ENCODE results near the gene TUG1. TPM values are rescaled to one million over a fixed set of nuclear protein-coding genes. Genes with fewer than 3 reads are reported as not detected.

TUG1 gene
- total RNA-seq, 1 experiment from 2014 or later: 69.8 TPM

DNA sequence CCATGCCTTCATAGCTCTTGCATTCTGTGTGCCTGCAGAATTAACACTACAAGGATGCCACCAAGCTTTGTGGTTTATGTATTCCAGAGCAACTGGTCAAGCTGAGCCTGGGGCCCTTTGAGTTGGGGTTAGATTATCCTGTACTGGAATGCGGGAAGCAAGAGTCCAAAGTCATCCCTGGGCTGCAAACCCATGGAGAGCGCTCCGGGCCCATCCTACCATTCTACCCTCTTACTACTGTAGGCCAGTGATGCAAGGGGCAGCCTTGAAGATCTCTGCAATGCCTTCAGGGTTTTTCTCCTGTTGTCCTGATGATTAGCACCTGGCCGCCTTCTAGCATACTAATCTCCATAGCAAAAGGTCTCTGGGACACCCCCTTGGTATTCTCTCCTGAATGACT is 51.3 kb downstream of the TUG1 start:
- Histone ChIP-seq H3K27me3 (ENCODE audit: control insufficient read depth, insufficient read depth, low read length) (no peaks in the 10 kb centered on the region), H3K9me3 (ENCODE audit: control insufficient read depth, insufficient read depth, low read depth, low read length) (no peaks in the 10 kb centered on the region), H3K27ac (ENCODE audit: low read length) (no peak overlapping the region), H3K4me1 (ENCODE audit: control insufficient read depth, insufficient read depth, low read length) (no peaks in the 10 kb centered on the region), H3K36me3 (ENCODE audit: control insufficient read depth, insufficient read depth, low read length) (no peaks in the 10 kb centered on the region), H3K4me3 (ENCODE audit: low read depth in 2 of 2, low read length in 2 of 2) (no peak overlapping the region)
- BruUV-seq (replicated peaks): no TSS peak
- CTCF ChIA-PET: no interaction called here
- in situ Hi-C loops (cut with HindIII; ENCODE audit: low pct_unique_long_range_greater_than_20kb, low sequenced_read_pairs) (no loop called here), intact Hi-C loops (cut with micrococcal nuclease; ENCODE audit: unreplicated experiment) (no loop called here)
- DNase-seq (ENCODE audit: low read depth, low spot score): no peak
- POLR2A ChIA-PET: no interaction called here
- ATAC-seq: no peak
- no peak for TF ChIP-seq SIN3A (IDR thresholded peaks at IDR 0.05; ENCODE audit: borderline replicate concordance, insufficient read depth, low read depth, low read length)
- TF ChIP-seq POLR2AphosphoS5 (IDR thresholded peaks at IDR 0.05; ENCODE audit: low read depth, low read length): no peak
- TF ChIP-seq, protein P1, sequence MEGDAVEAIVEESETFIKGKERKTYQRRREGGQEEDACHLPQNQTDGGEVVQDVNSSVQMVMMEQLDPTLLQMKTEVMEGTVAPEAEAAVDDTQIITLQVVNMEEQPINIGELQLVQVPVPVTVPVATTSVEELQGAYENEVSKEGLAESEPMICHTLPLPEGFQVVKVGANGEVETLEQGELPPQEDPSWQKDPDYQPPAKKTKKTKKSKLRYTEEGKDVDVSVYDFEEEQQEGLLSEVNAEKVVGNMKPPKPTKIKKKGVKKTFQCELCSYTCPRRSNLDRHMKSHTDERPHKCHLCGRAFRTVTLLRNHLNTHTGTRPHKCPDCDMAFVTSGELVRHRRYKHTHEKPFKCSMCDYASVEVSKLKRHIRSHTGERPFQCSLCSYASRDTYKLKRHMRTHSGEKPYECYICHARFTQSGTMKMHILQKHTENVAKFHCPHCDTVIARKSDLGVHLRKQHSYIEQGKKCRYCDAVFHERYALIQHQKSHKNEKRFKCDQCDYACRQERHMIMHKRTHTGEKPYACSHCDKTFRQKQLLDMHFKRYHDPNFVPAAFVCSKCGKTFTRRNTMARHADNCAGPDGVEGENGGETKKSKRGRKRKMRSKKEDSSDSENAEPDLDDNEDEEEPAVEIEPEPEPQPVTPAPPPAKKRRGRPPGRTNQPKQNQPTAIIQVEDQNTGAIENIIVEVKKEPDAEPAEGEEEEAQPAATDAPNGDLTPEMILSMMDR (IDR thresholded peaks at IDR 0.05): no peak
- no peak for TF ChIP-seq TCF7L2 (IDR thresholded peaks at IDR 0.05; ENCODE audit: low read depth, low read length)
- TF ChIP-seq, protein P2, sequence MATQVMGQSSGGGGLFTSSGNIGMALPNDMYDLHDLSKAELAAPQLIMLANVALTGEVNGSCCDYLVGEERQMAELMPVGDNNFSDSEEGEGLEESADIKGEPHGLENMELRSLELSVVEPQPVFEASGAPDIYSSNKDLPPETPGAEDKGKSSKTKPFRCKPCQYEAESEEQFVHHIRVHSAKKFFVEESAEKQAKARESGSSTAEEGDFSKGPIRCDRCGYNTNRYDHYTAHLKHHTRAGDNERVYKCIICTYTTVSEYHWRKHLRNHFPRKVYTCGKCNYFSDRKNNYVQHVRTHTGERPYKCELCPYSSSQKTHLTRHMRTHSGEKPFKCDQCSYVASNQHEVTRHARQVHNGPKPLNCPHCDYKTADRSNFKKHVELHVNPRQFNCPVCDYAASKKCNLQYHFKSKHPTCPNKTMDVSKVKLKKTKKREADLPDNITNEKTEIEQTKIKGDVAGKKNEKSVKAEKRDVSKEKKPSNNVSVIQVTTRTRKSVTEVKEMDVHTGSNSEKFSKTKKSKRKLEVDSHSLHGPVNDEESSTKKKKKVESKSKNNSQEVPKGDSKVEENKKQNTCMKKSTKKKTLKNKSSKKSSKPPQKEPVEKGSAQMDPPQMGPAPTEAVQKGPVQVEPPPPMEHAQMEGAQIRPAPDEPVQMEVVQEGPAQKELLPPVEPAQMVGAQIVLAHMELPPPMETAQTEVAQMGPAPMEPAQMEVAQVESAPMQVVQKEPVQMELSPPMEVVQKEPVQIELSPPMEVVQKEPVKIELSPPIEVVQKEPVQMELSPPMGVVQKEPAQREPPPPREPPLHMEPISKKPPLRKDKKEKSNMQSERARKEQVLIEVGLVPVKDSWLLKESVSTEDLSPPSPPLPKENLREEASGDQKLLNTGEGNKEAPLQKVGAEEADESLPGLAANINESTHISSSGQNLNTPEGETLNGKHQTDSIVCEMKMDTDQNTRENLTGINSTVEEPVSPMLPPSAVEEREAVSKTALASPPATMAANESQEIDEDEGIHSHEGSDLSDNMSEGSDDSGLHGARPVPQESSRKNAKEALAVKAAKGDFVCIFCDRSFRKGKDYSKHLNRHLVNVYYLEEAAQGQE (IDR thresholded peaks at IDR 0.05; ENCODE audit: insufficient read depth in 1 of 2, low read depth in 2 of 2, low read length in 1 of 2): no peak

DNA sequence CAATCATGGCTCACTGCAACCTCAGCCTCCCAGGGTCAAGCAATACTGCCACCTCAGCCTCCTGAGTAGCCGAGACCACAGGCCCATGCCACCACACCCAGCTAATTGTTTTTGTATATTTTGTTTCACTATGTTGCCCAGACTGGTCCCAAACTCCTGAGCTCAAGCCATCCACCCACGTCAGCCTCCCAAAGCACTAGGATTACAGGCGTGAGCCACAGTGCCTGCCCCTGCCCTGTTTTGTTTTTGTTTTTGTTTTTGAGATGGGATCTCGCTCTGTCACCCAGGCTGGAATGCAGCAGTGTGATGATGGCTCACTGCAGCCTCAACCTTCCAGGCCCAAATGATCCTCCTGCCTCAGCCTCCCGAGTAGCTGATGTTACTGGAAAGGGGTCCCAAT is 53.5 kb downstream of the TUG1 start:
- ATAC-seq (no peak), DNase-seq (ENCODE audit: low read depth, low spot score) (no peak)
- TF ChIP-seq, protein P1 (IDR thresholded peaks at IDR 0.05): no peak
- TF ChIP-seq POLR2AphosphoS5 (IDR thresholded peaks at IDR 0.05; ENCODE audit: low read depth, low read length) (no peak), TCF7L2 (IDR thresholded peaks at IDR 0.05; ENCODE audit: low read depth, low read length) (no peak), SIN3A (IDR thresholded peaks at IDR 0.05; ENCODE audit: borderline replicate concordance, insufficient read depth, low read depth, low read length) (no peak)
- H3K36me3 ChIP-seq (ENCODE audit: control insufficient read depth, insufficient read depth, low read length): no peaks in the 10 kb centered on the region
- no TSS peak for BruUV-seq (replicated peaks)
- no peaks in the 10 kb centered on the region for H3K27me3 ChIP-seq (ENCODE audit: control insufficient read depth, insufficient read depth, low read length)
- H3K27ac ChIP-seq (ENCODE audit: low read length): no peak overlapping the region
- CTCF ChIA-PET: no interaction called here
- in situ Hi-C loops (cut with HindIII; ENCODE audit: low pct_unique_long_range_greater_than_20kb, low sequenced_read_pairs): no loop called here
- intact Hi-C loops (cut with micrococcal nuclease; ENCODE audit: unreplicated experiment): no loop called here
- no peaks in the 10 kb centered on the region for H3K4me1 ChIP-seq (ENCODE audit: control insufficient read depth, insufficient read depth, low read length)
- no peaks in the 10 kb centered on the region for H3K9me3 ChIP-seq (ENCODE audit: control insufficient read depth, insufficient read depth, low read depth, low read length)
- H3K4me3 ChIP-seq (ENCODE audit: low read depth in 2 of 2, low read length in 2 of 2): no peak overlapping the region
- POLR2A ChIA-PET: no interaction called here

Other genes starting within 250 kb of the TUG1 start
- gene MORC2, start 491 bp upstream of the TUG1 start, total RNA-seq (2021; ENCODE audit: unreplicated experiment): 31.5 TPM
- gene SMTN, start 112.1 kb downstream of the TUG1 start, total RNA-seq (2021; ENCODE audit: unreplicated experiment): 71.7 TPM
- 84.4 TPM for gene SELENOM, start 138.3 kb downstream of the TUG1 start, total RNA-seq (2021; ENCODE audit: unreplicated experiment)
- 1.7 TPM for gene INPP5J, start 153.7 kb downstream of the TUG1 start, total RNA-seq (2021; ENCODE audit: unreplicated experiment)
- not detected for gene PLA2G3, start 171.2 kb downstream of the TUG1 start, total RNA-seq (2021; ENCODE audit: unreplicated experiment)
- 23.5 TPM for gene RNF185, start 190.9 kb downstream of the TUG1 start, total RNA-seq (2021; ENCODE audit: unreplicated experiment)
- 12.6 TPM for gene LIMK2, start 243.0 kb downstream of the TUG1 start, total RNA-seq (2021; ENCODE audit: unreplicated experiment)

Measured in Panc1 (cell line).